Measurements from ENCODE around the gene C5orf15.

DNA sequence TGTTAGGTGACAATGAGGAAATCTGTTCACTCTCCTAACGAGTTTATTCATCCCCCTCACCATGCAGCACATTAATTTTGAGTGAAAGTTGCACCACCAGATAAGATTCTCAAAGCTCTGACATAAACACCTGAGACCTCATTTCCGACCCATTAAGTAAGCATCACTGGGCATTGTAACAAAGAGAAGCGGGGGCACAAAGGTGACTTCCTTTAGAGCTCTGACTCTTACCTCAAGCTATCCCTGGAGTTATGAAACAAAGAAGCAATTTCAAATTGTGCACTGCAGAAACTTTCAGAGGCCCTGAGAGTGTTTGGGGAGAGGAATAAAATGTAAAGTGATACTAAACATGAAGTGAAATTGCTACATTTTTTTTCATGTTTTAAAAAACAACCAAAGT lies 29.5 kb downstream of the C5orf15 start:
- TF ChIP-seq, protein P1, sequence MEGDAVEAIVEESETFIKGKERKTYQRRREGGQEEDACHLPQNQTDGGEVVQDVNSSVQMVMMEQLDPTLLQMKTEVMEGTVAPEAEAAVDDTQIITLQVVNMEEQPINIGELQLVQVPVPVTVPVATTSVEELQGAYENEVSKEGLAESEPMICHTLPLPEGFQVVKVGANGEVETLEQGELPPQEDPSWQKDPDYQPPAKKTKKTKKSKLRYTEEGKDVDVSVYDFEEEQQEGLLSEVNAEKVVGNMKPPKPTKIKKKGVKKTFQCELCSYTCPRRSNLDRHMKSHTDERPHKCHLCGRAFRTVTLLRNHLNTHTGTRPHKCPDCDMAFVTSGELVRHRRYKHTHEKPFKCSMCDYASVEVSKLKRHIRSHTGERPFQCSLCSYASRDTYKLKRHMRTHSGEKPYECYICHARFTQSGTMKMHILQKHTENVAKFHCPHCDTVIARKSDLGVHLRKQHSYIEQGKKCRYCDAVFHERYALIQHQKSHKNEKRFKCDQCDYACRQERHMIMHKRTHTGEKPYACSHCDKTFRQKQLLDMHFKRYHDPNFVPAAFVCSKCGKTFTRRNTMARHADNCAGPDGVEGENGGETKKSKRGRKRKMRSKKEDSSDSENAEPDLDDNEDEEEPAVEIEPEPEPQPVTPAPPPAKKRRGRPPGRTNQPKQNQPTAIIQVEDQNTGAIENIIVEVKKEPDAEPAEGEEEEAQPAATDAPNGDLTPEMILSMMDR (IDR thresholded peaks at IDR 0.05; ENCODE audit: insufficient read depth, low read length): no peak
- TF ChIP-seq POLR2AphosphoS5 (IDR thresholded peaks at IDR 0.05; ENCODE audit: low read depth): no peak

Data from HL-60 (cell line).